MM.1S (cell line): ENCODE data around the gene GSTM2.

ENCODE experiments used
- DNase-seq: peaks from one replicate; pipeline ENCODE4 v3.0.0-alpha.2; 2015
- H2AFZ ChIP-seq: fragments of 300-600 bp; sonication (generic); 2 replicates; pipeline ENCODE4 v1.6.0; 2016; ENCODE audit warnings: antibody characterized with exemption, low read length
- H3F3A ChIP-seq: fragments of 300-600 bp; sonication (generic); 2 replicates; pipeline ENCODE4 v1.6.1; 2016; ENCODE audit warnings: mild to moderate bottlenecking, antibody characterized with exemption, low read length, moderate library complexity, mixed read lengths; ENCODE audit not compliant: insufficient read depth
- H3K27ac ChIP-seq: fragments of 300-600 bp; sonication (generic); 2 replicates; pipeline ENCODE4 v1.5.1; 2016; ENCODE audit warnings: mild to moderate bottlenecking, low read length
- H3K27me3 ChIP-seq: fragments of 300-600 bp; sonication (generic); replicated peaks from 2 replicates; pipeline ENCODE4 v1.6.0; 2016; ENCODE audit warnings: low read length; ENCODE audit not compliant: insufficient read depth
- H3K36me3 ChIP-seq: fragments of 300-600 bp; sonication (generic); replicated peaks from 2 replicates; pipeline ENCODE4 v1.6.1; 2016; ENCODE audit warnings: mild to moderate bottlenecking, low read length, mixed read lengths; ENCODE audit not compliant: insufficient read depth
- H3K4me1 ChIP-seq: fragments of 300-600 bp; sonication (generic); 2 replicates; pipeline ENCODE4 v1.6.1; 2016; ENCODE audit warnings: low read length, mixed read lengths
- H3K4me2 ChIP-seq: fragments of 300-600 bp; sonication (generic); 2 replicates; pipeline ENCODE4 v1.6.0; 2016; ENCODE audit warnings: low read depth, low read length
- H3K4me3 ChIP-seq: fragments of 300-600 bp; sonication (generic); 2 replicates; pipeline ENCODE4 v1.5.1; 2016; ENCODE audit warnings: low read length, mixed read lengths
- H3K79me2 ChIP-seq: fragments of 300-600 bp; sonication (generic); 2 replicates; pipeline ENCODE4 v1.6.1; 2016; ENCODE audit warnings: mixed run types, low read length, mixed read lengths
- H3K9ac ChIP-seq: fragments of 300-600 bp; sonication (generic); 2 replicates; pipeline ENCODE4 v1.6.1; 2016; ENCODE audit warnings: low read length, mixed read lengths
- H3K9me2 ChIP-seq: fragments of 300-600 bp; sonication (generic); replicated peaks from 2 replicates; pipeline ENCODE4 v1.6.1; 2016; ENCODE audit warnings: mild to moderate bottlenecking, low read length, mixed read lengths; ENCODE audit not compliant: insufficient read depth
- H3K9me3 ChIP-seq: fragments of 300-600 bp; sonication (generic); replicated peaks from 2 replicates; pipeline ENCODE4 v1.6.1; 2016; ENCODE audit warnings: mild to moderate bottlenecking, low read length, mixed read lengths; ENCODE audit not compliant: insufficient read depth
- H4K20me1 ChIP-seq: fragments of 300-600 bp; sonication (generic); 2 replicates; pipeline ENCODE4 v1.6.1; 2016; ENCODE audit warnings: mild to moderate bottlenecking, low read length, moderate library complexity, mixed read lengths; ENCODE audit not compliant: insufficient read depth
- CTCF ChIP-seq: fragments of 300-600 bp; sonication (generic); IDR thresholded peaks from 2 replicates; pipeline ENCODE4 v1.5.1; 2016; ENCODE audit warnings: antibody characterized with exemption, low read length, mixed read lengths
- EZH2 ChIP-seq: fragments of 300-600 bp; sonication (generic); optimal IDR thresholded peaks from 2 replicates; pipeline ENCODE3; 2017; ENCODE audit warnings: low read depth, mild to moderate bottlenecking, antibody characterized with exemption, low read length, mixed read lengths
- EZH2phosphoT487 ChIP-seq: fragments of 300-600 bp; sonication (generic); IDR thresholded peaks from 2 replicates; pipeline ENCODE4 v1.6.1; 2018; ENCODE audit warnings: antibody characterized with exemption, low read length

Gene GSTM2

GRCh38 chr1:109622137-109622892, 45.5 kb upstream of the GSTM2 start:
- H3K27ac ChIP-seq, result no peak overlapping the region
- no peak overlapping the region for H3K9ac ChIP-seq

DNA sequence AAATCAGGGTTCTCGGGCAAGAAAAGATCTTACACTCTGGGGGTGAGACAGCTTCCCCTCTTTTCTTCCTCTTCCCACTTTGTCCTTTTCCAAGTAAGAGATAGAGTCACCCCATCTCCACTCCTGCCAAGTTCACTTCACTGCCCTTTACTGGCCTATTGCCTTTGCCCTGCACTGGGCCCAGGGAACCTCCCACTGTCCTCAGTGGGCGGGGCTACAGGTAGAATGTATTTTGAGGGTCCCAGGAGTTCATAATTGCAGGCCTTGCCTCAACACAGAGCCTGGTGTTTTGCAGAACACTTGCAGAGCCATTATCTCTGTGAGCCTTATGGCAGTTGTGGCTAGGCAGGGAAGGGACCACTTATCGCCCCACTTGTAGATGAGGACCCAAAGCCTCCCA, 45.0 kb upstream of the GSTM2 start:
- no peaks in the 10 kb centered on the region for H4K20me1 ChIP-seq
- H3K27ac ChIP-seq, result no peak overlapping the region
- H3K9me3 ChIP-seq, result no peaks in the 10 kb centered on the region
- H3K79me2 ChIP-seq, result peaks cover 32% of the 10 kb centered on the region
- H3K9me2 ChIP-seq, result no peaks in the 10 kb centered on the region
- DNase-seq, result no peak
- no peaks in the 10 kb centered on the region for H3K36me3 ChIP-seq
- H3K9ac ChIP-seq, result no peak overlapping the region
- H2AFZ ChIP-seq, result no peak overlapping the region
- H3F3A ChIP-seq, result no peaks in the 10 kb centered on the region
- peaks cover 7% of the 10 kb centered on the region for H3K4me1 ChIP-seq
- no peak overlapping the region for H3K4me2 ChIP-seq
- TF ChIP-seq EZH2 (no peak), CTCF (no peak), EZH2phosphoT487 (no peak)
- H3K27me3 ChIP-seq, result no peaks in the 10 kb centered on the region
- no peak overlapping the region for H3K4me3 ChIP-seq

More at GRCh38 chr1:109622137-109622892, 45.5 kb upstream of the GSTM2 start:
- Histone ChIP-seq H2AFZ (no peak overlapping the region), H4K20me1 (no peaks in the 10 kb centered on the region), H3K4me3 (no peak overlapping the region), H3K4me1 (peaks cover 7% of the 10 kb centered on the region), H3K36me3 (no peaks in the 10 kb centered on the region), H3K27me3 (no peaks in the 10 kb centered on the region), H3F3A (no peaks in the 10 kb centered on the region), H3K4me2 (no peak overlapping the region), H3K9me3 (no peaks in the 10 kb centered on the region), H3K9me2 (no peaks in the 10 kb centered on the region), H3K79me2 (peaks cover 32% of the 10 kb centered on the region)
- TF ChIP-seq EZH2phosphoT487 (no peak), CTCF (no peak), EZH2 (no peak)
- DNase-seq, result no peak

DNA sequence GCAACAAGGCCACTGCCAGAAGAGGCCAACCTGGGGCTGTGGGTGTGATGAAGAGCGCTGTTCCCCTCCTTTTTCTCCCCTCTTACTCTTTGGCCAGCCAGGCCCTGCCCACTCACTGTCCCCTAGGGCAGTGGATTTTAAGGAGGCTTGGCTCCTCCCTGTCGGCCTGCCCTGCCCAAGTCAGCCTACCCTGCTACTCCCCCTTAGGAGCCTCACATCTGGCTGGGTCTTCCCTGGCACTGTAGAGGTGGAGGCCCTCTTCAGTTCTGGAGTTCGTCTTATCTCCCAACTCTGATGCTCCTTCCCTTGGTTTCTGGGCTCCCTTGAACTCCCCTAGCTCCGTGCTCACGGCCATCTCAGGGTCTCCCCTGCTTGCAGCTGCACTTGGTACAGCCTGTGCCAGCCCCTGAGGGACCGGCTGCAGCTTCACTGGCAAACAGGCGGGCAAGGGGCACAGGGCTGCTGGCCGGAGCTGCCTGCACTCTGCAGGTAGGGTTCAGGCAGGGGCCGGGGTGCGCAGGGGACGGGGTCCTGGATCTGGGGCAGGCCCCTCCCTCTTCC, 44.2 kb upstream of the GSTM2 start:
- DNase-seq, result no peak
- Histone ChIP-seq H3K4me1 (peaks cover 7% of the 10 kb centered on the region), H3K4me3 (no peak overlapping the region), H3K9me2 (no peaks in the 10 kb centered on the region), H2AFZ (no peak overlapping the region), H3K27ac (no peak overlapping the region), H3F3A (no peaks in the 10 kb centered on the region), H3K79me2 (peaks cover 32% of the 10 kb centered on the region), H3K27me3 (no peaks in the 10 kb centered on the region), H3K36me3 (no peaks in the 10 kb centered on the region), H4K20me1 (no peaks in the 10 kb centered on the region), H3K9ac (no peak overlapping the region), H3K9me3 (no peaks in the 10 kb centered on the region), H3K4me2 (no peak overlapping the region)
- no peak for TF ChIP-seq CTCF
- no peak for TF ChIP-seq EZH2
- TF ChIP-seq EZH2phosphoT487, result no peak
